Nucleus accumbens (tissue), 56 donors: Measurements from ENCODE around the gene NPAS3.

ENCODE experiments used
- DNase-seq, 56 donors: peaks; one replicate each; lab custom pipeline; 2025; lab: John Stamatoyannopoulos, UW

The NPAS3 gene

GRCh38 chr14:32939254-32940065 is 781 bp downstream of the NPAS3 start:
- DNase-seq: peak in 52 of 56 donors; percentile 30 to 86 (median 70)

GRCh38 chr14:32940066-32940651 is 1.5 kb downstream of the NPAS3 start:
- peak in 8 of 56 donors; percentile 2 to 68 (median 48) for DNase-seq

GRCh38 chr14:32940711-32941667 is 2.3 kb downstream of the NPAS3 start:
- DNase-seq: no peak

- DNase-seq: peak in 1 of 56 donors; percentile 8
Observed at GRCh38 chr14:32941668-32942065, 3.0 kb downstream of the NPAS3 start.

GRCh38 chr14:32947081-32947480 is 8.4 kb downstream of the NPAS3 start:
- no peak for DNase-seq

- DNase-seq: no peak
Observed at GRCh38 chr14:32947792-32948191, 9.1 kb downstream of the NPAS3 start.

- DNase-seq: no peak
Observed at GRCh38 chr14:32950584-32950983, 11.9 kb downstream of the NPAS3 start.

- no peak for DNase-seq
Observed at GRCh38 chr14:32967421-32967820, 28.7 kb downstream of the NPAS3 start.

- no peak for DNase-seq
Observed at GRCh38 chr14:32968972-32969544, 30.4 kb downstream of the NPAS3 start.

- DNase-seq: no peak
Observed at GRCh38 chr14:32977913-32978312, 39.2 kb downstream of the NPAS3 start.

- DNase-seq: no peak
Observed at GRCh38 chr14:32978691-32979255, 40.1 kb downstream of the NPAS3 start.

- DNase-seq: no peak
Observed at GRCh38 chr14:32980178-32980901, 41.7 kb downstream of the NPAS3 start.

GRCh38 chr14:32980902-32981501 is 42.3 kb downstream of the NPAS3 start:
- no peak for DNase-seq

- DNase-seq: no peak
Observed at GRCh38 chr14:32984241-32984930, 45.7 kb downstream of the NPAS3 start.

GRCh38 chr14:32985866-32986265 is 47.2 kb downstream of the NPAS3 start:
- DNase-seq: peak in 42 of 56 donors; percentile 2 to 52 (median 20)

GRCh38 chr14:32986791-32987540 is 48.3 kb downstream of the NPAS3 start:
- DNase-seq: peak in 54 of 56 donors; percentile 6 to 87 (median 69)

- DNase-seq: no peak
Observed at GRCh38 chr14:32991691-32992090, 53.0 kb downstream of the NPAS3 start.

- DNase-seq: no peak
Observed at GRCh38 chr14:32993921-32994320, 55.2 kb downstream of the NPAS3 start.
